HCT116 (cell line): ENCODE results near the gene THEM4.

ENCODE experiments used
- CEBPB ChIP-seq: IDR thresholded peaks from 2 replicates; pipeline ENCODE4 v1.6.1; 2012; ENCODE audit warnings: low read depth
- CTCF ChIP-seq, 3 experiments: fragments of 200-600 bp in 1 of 3; sonication (generic) in 1 of 3; IDR thresholded peaks in 2 of 3; conservative IDR thresholded peaks in 1 of 3; 2 replicates each; pipeline ENCODE4 v1.5.1; 2012 to 2017; ENCODE audit warnings: low read depth in 2 of 3, low read length in 2 of 3, antibody characterized with exemption in 1 of 3, borderline replicate concordance in 1 of 3, control low read depth in 1 of 3, mild to moderate bottlenecking in 1 of 3, mixed read lengths in 1 of 3, mixed run types in 1 of 3, moderate library complexity in 1 of 3; ENCODE audit not compliant: insufficient read depth in 1 of 3
- EZH2 ChIP-seq: fragments of 200-600 bp; sonication (generic); IDR thresholded peaks from 2 replicates; pipeline ENCODE4 v1.6.1; 2017; ENCODE audit warnings: antibody characterized with exemption, mixed run types
- EZH2phosphoT487 ChIP-seq: fragments of 200-600 bp; IDR thresholded peaks from 2 replicates; pipeline ENCODE4 v1.6.1; 2018; ENCODE audit warnings: antibody characterized with exemption, borderline replicate concordance
- POLR2A ChIP-seq: IDR thresholded peaks from 2 replicates; pipeline ENCODE4 v1.7.0; 2011; ENCODE audit warnings: borderline replicate concordance; ENCODE audit not compliant: insufficient read depth, insufficient read length; ENCODE audit errors: extremely low read depth
- REST ChIP-seq: IDR thresholded peaks from 2 replicates; pipeline ENCODE4 v1.6.1; 2012; ENCODE audit warnings: low read depth
- SIN3A ChIP-seq: IDR thresholded peaks from 2 replicates; pipeline ENCODE4 v1.6.1; 2012; ENCODE audit warnings: low read depth
- TCF7L2 ChIP-seq: IDR thresholded peaks from 2 replicates; pipeline ENCODE4 v1.7.0; 2011; ENCODE audit warnings: borderline replicate concordance, inconsistent platforms; ENCODE audit not compliant: insufficient read depth, insufficient read length; ENCODE audit errors: extremely low read depth

- peak in 1 of 3 experiments; percentile 18; a peak in 2 of 6 replicates for TF ChIP-seq CTCF (IDR thresholded peaks at IDR 0.05 in 2 of 3, conservative IDR thresholded peaks at IDR 0.05 in 1 of 3; ENCODE audit: borderline replicate concordance in 1 of 3, insufficient read depth in 1 of 3, low read depth in 2 of 3, low read length in 2 of 3)
- no peak for TF ChIP-seq SIN3A
- TF ChIP-seq EZH2phosphoT487 = no peak
- no peak for TF ChIP-seq POLR2A
- no peak for TF ChIP-seq REST
- no peak for TF ChIP-seq TCF7L2
- no peak for TF ChIP-seq CEBPB
- TF ChIP-seq EZH2 = no peak
Measured at GRCh38 chr1:151846062-151846568, 63.2 kb downstream of the THEM4 start.
